HUES48 (cell line): ENCODE data around the gene ELL2.

ENCODE experiments used
- H3K27ac ChIP-seq: one replicate; pipeline ENCODE4 v1.7.0; 2013; ENCODE audit warnings: low read depth, low read length, inconsistent platforms
- H3K27me3 ChIP-seq: 2 replicates; pipeline ENCODE4 v1.6.1; 2013; ENCODE audit warnings: mild to moderate bottlenecking, low read length; ENCODE audit not compliant: control insufficient read depth, insufficient read depth
- H3K36me3 ChIP-seq: 2 replicates; pipeline ENCODE4 v1.6.1; 2013; ENCODE audit warnings: low read length; ENCODE audit not compliant: control insufficient read depth, insufficient read depth
- H3K4me1 ChIP-seq: 2 replicates; pipeline ENCODE4 v1.6.1; 2013; ENCODE audit warnings: mild to moderate bottlenecking, low read length; ENCODE audit not compliant: control insufficient read depth, insufficient read depth
- H3K4me3 ChIP-seq: 2 replicates; pipeline ENCODE4 v1.5.1; 2013; ENCODE audit warnings: mild to moderate bottlenecking, low read depth, low read length
- H3K9ac ChIP-seq: 2 replicates; pipeline ENCODE4 v1.6.1; 2013; ENCODE audit warnings: mild to moderate bottlenecking, low read depth, low read length, moderate library complexity
- H3K9me3 ChIP-seq: 2 replicates; pipeline ENCODE4 v1.6.1; 2013; ENCODE audit warnings: low read length; ENCODE audit not compliant: control insufficient read depth, insufficient read depth

The ELL2 gene

DNA sequence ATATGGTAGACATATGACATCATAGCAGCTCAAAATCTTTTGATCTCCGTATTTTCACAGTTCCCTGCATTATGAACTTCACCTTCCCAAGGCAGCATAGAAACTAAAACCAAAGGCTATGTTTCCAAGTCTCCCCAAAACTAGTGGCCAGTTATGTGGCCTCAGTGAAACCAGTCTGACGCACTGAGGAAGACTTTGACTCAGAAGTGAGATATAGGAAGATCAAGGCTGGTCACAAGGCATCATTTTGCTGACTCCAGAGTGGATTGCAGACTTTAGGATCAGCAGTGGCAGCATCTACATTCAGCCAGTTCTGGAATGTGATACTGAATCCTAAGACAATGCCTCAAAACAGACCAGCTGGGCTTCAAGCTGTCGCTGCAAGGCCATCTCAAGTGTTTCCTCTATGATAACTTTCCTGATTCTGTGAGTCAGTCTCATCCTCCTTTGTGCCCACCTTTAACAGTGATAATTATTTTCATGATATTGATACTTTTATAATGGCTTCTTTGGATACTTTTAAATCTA lies 34.4 kb upstream of the ELL2 start:
- no peaks in the 10 kb centered on the region for H3K36me3 ChIP-seq
- no peak overlapping the region for H3K9ac ChIP-seq
- no peak overlapping the region for H3K4me3 ChIP-seq
- H3K27me3 ChIP-seq: no peaks in the 10 kb centered on the region
- H3K4me1 ChIP-seq: 0 out of 2 replicates have a peak, but pooled peaks cover 4% of the 10 kb centered on the region
- H3K9me3 ChIP-seq: no peaks in the 10 kb centered on the region
- no peak overlapping the region for H3K27ac ChIP-seq

DNA sequence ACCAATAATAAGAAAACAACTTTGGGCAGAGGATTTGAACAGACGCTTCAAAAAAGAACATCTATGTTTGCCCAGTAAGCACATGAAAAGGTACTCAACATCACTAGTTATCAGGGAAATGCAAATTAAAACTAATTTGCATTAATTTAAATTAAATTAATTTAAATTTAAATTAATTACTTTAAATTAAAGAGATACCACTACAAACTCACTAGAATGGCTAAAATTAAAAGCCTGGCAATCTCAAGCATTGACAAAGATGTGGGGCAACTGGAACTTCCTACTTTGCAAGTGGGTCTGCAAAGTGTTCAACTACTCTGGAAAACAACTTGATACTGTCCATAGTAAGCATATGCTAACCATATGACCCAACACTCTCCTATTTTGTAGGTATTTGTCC lies 32.1 kb upstream of the ELL2 start:
- Histone ChIP-seq H3K36me3 (no peaks in the 10 kb centered on the region), H3K4me1 (0 out of 2 replicates have a peak, but pooled peaks cover 4% of the 10 kb centered on the region), H3K27me3 (no peaks in the 10 kb centered on the region), H3K4me3 (no peak overlapping the region), H3K27ac (no peak overlapping the region), H3K9ac (no peak overlapping the region), H3K9me3 (no peaks in the 10 kb centered on the region)

DNA sequence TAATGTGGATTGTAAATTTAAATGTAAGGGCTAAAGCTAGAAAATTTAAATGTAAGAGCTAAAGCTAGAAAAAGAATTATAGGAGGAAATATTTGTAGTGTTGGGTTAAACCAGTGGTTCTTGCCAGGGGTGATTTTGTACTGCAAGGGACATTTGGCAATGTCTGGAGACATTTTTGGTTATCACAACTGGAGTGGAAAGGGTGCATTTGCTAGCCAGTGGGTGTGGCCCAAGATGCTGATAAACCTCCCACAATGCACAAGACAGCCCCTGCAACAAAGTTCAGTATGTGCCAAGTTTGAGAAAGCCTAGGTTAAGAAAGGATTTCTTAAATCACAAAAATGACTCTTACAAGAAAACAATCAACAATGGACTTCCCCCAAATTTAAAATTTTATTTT lies 31.6 kb upstream of the ELL2 start:
- Histone ChIP-seq H3K36me3 (no peaks in the 10 kb centered on the region), H3K4me3 (no peak overlapping the region), H3K27me3 (no peaks in the 10 kb centered on the region), H3K9ac (no peak overlapping the region), H3K27ac (no peak overlapping the region), H3K4me1 (0 out of 2 replicates have a peak, but pooled peaks cover 4% of the 10 kb centered on the region), H3K9me3 (no peaks in the 10 kb centered on the region)

DNA sequence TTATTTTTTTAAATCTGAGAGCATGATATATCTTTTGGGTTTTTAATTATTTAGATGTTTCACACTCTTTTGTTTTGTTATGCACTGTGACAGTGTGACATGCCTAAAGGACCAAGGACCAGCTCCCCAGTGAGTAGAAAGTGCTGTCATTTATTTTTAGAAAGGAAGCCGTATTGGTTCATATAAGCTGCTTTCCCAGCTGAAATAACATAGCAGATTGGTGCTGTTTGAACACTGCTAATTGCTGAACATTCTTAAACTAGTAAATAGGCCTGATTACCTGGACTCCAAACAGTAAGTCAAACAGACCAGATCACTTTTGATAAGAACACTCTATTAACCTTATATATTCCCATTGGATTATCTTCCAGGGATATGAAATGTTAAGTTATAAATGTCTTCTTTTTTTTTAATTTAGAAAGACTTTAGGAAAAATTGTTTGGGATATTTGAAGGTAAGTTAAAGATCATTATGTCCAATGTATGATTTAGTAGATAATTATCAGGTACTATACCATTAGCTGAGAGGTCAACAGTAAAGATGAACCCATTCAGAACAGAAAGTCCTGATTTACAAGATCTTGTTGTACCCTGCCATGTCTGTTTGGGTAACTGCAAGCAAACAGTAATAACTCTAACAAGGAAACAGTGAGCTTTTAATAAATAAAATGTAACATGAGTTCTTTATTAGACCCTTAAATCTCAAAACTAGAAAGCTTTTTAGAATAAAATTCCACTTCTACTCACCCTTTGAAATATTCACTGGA lies 27.8 kb upstream of the ELL2 start:
- Histone ChIP-seq H3K9ac (no peak overlapping the region), H3K4me3 (no peak overlapping the region), H3K4me1 (no peaks in the 10 kb centered on the region), H3K27me3 (no peaks in the 10 kb centered on the region), H3K36me3 (no peaks in the 10 kb centered on the region), H3K9me3 (no peaks in the 10 kb centered on the region), H3K27ac (no peak overlapping the region)

DNA sequence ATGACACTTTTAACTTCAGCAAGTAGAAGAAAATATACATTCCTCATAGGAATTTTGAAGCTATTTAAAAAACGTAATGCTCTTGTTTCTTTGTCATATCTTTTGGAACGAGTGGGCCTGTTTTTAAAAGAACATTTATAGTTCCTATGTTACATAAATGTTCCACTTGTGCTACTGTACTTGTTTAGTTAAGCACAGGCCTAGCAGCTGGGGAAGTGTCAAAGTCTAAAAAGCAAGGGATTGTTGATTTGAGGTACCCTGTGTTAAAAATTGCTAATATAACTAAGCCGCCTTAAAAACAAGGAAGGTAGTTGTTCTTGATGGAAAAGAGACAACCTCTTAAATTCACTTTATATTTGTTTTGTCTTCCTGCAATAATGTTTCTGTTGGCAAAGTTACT lies 27.2 kb upstream of the ELL2 start:
- Histone ChIP-seq H3K9me3 (no peaks in the 10 kb centered on the region), H3K27ac (peak overlapping the region; percentile 6), H3K4me1 (no peaks in the 10 kb centered on the region), H3K27me3 (no peaks in the 10 kb centered on the region), H3K36me3 (no peaks in the 10 kb centered on the region), H3K4me3 (no peak overlapping the region), H3K9ac (no peak overlapping the region)

GRCh38 chr5:95988094-95988493 lies 26.4 kb upstream of the ELL2 start:
- Histone ChIP-seq H3K4me1 (no peaks in the 10 kb centered on the region), H3K27ac (no peak overlapping the region)

DNA sequence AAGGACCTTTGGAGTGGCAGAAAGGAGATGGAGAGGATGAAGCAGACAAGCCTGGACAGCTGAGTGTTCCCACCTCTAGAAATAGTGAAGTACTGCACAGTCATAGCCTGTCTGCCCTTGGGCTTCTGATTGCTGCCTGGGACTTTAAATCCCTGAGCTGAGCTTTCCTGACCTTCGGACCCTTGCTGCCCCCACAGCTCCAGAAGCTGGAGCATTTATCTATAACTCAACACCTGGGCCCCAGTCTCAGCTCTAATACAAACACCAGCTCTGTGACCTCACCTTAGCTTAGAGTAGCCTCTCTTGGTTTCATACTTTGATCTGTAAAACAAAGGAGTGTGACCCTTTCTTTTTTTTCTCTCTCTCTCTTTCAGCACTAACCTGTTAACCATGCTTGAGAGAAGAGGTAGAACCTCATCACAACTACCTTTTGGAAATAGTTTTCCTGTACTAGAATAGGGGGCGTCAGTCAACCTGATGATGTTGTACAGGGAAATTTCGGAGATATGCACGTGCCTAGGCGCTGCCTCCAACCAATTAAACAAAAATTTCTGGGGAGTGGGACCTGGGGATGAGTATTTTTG lies 25.4 kb upstream of the ELL2 start:
- peak overlapping the region; percentile 46 for H3K27ac ChIP-seq
- no peaks in the 10 kb centered on the region for H3K9me3 ChIP-seq
- H3K27me3 ChIP-seq: no peaks in the 10 kb centered on the region
- no peak overlapping the region for H3K4me3 ChIP-seq
- H3K36me3 ChIP-seq: no peaks in the 10 kb centered on the region
- no peaks in the 10 kb centered on the region for H3K4me1 ChIP-seq
- no peak overlapping the region for H3K9ac ChIP-seq

More at GRCh38 chr5:95988094-95988493, 26.4 kb upstream of the ELL2 start:
- H3K4me3 ChIP-seq: no peak overlapping the region
- no peaks in the 10 kb centered on the region for H3K36me3 ChIP-seq
- H3K9me3 ChIP-seq: no peaks in the 10 kb centered on the region
- no peaks in the 10 kb centered on the region for H3K27me3 ChIP-seq
- no peak overlapping the region for H3K9ac ChIP-seq

GRCh38 chr5:95986001-95986400 lies 24.4 kb upstream of the ELL2 start:
- Histone ChIP-seq H3K4me1 (no peaks in the 10 kb centered on the region), H3K36me3 (no peaks in the 10 kb centered on the region), H3K27me3 (no peaks in the 10 kb centered on the region), H3K27ac (no peak overlapping the region), H3K9ac (no peak overlapping the region), H3K4me3 (no peak overlapping the region), H3K9me3 (no peaks in the 10 kb centered on the region)

DNA sequence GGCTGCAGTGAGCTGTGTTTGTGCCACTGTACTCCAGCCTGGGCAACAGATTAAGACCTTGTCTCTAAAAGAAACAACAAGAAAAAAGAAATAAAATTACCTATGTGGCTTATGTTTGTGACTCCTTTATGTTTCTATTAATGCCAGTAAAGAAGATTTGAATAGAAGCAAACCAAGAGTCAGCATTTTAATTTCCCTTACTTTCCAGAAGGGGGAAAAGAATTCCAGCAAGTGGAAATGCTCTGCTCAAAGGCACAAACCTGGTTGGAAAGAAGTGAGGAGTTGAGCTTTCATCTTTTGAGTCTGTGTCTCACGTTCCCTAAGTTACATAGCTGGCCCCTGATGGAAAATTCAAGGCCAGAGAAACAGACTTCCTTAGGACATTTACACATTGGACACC lies 23.6 kb upstream of the ELL2 start:
- no peak overlapping the region for H3K27ac ChIP-seq
- no peaks in the 10 kb centered on the region for H3K36me3 ChIP-seq
- no peak overlapping the region for H3K9ac ChIP-seq
- H3K9me3 ChIP-seq: no peaks in the 10 kb centered on the region
- H3K27me3 ChIP-seq: no peaks in the 10 kb centered on the region
- H3K4me3 ChIP-seq: no peak overlapping the region
- no peaks in the 10 kb centered on the region for H3K4me1 ChIP-seq

- Histone ChIP-seq H3K36me3 (no peaks in the 10 kb centered on the region), H3K4me1 (no peaks in the 10 kb centered on the region), H3K4me3 (no peak overlapping the region), H3K9me3 (no peaks in the 10 kb centered on the region), H3K27me3 (no peaks in the 10 kb centered on the region), H3K9ac (no peak overlapping the region), H3K27ac (no peak overlapping the region)
Measured at GRCh38 chr5:95984287-95984938, 22.8 kb upstream of the ELL2 start.

- no peaks in the 10 kb centered on the region for H3K36me3 ChIP-seq
- H3K4me3 ChIP-seq: no peak overlapping the region
- H3K27ac ChIP-seq: no peak overlapping the region
- H3K9me3 ChIP-seq: no peaks in the 10 kb centered on the region
- H3K27me3 ChIP-seq: no peaks in the 10 kb centered on the region
- no peak overlapping the region for H3K9ac ChIP-seq
- no peaks in the 10 kb centered on the region for H3K4me1 ChIP-seq
Measured at GRCh38 chr5:95983509-95983908, 21.9 kb upstream of the ELL2 start.
